Measurements from ENCODE around the gene LRP8. TPM values are rescaled to one million over a fixed set of nuclear protein-coding genes. Genes with fewer than 3 reads are reported as not detected.
A peak's percentile ranks its signal among the peaks of the same experiment; 100 is the strongest.

The LRP8 gene
- total RNA-seq, 4 donors from 2014 or later = 4.5 to 33.8 (median 5.0) TPM

GRCh38 chr1:53254011-53254640 is 73.7 kb downstream of the LRP8 start:
- no peaks in the 10 kb centered on the region for H3K9me3 ChIP-seq

GRCh38 chr1:53250325-53250724 is 77.5 kb downstream of the LRP8 start:
- H3K9me3 ChIP-seq = no peaks in the 10 kb centered on the region
- TF ChIP-seq POLR2A (IDR thresholded peaks at IDR 0.05) = no peak
- TF ChIP-seq CTCF (IDR thresholded peaks at IDR 0.05) = no peak
- no peak overlapping the region for H3K4me3 ChIP-seq
- no peaks in the 10 kb centered on the region for H3K36me3 ChIP-seq
- DNase-seq = no peak
- H3K27ac ChIP-seq = no peak overlapping the region
- H3K4me1 ChIP-seq = no peaks in the 10 kb centered on the region
- no peaks in the 10 kb centered on the region for H3K27me3 ChIP-seq

More at GRCh38 chr1:53254011-53254640, 73.7 kb downstream of the LRP8 start:
- Histone ChIP-seq H3K27me3 (no peaks in the 10 kb centered on the region), H3K36me3 (no peaks in the 10 kb centered on the region), H3K4me1 (no peaks in the 10 kb centered on the region), H3K4me3 (no peak overlapping the region), H3K27ac (peak overlapping the region in 1 of 4 donors; percentile 44)
- DNase-seq = no peak
- TF ChIP-seq POLR2A (IDR thresholded peaks at IDR 0.05) = no peak
- no peak for TF ChIP-seq CTCF (IDR thresholded peaks at IDR 0.05)

- no peaks in the 10 kb centered on the region for H3K36me3 ChIP-seq
- no peaks in the 10 kb centered on the region for H3K27me3 ChIP-seq
- TF ChIP-seq CTCF (IDR thresholded peaks at IDR 0.05) (no peak), POLR2A (IDR thresholded peaks at IDR 0.05) (no peak)
- H3K9me3 ChIP-seq = no peaks in the 10 kb centered on the region
- no peak overlapping the region for H3K4me3 ChIP-seq
- H3K27ac ChIP-seq = no peak overlapping the region
- DNase-seq = no peak
- H3K4me1 ChIP-seq = no peaks in the 10 kb centered on the region
Measured at GRCh38 chr1:53249706-53250105, 78.2 kb downstream of the LRP8 start.

- Histone ChIP-seq H3K36me3 (no peaks in the 10 kb centered on the region), H3K9me3 (no peaks in the 10 kb centered on the region)
- TF ChIP-seq CTCF (IDR thresholded peaks at IDR 0.05) (no peak), POLR2A (IDR thresholded peaks at IDR 0.05) (no peak)
Measured at GRCh38 chr1:53246261-53247134, 81.4 kb downstream of the LRP8 start.

GRCh38 chr1:53244141-53244540 is 83.7 kb downstream of the LRP8 start:
- H3K36me3 ChIP-seq = no peaks in the 10 kb centered on the region
- no peak overlapping the region for H3K27ac ChIP-seq
- H3K9me3 ChIP-seq = no peaks in the 10 kb centered on the region
- DNase-seq = no peak
- no peak overlapping the region for H3K4me3 ChIP-seq
- H3K4me1 ChIP-seq = peaks cover 0 to 2% (median 0%) of the 10 kb centered on the region in 4 donors
- TF ChIP-seq CTCF (IDR thresholded peaks at IDR 0.05) (no peak), POLR2A (IDR thresholded peaks at IDR 0.05) (no peak)
- H3K27me3 ChIP-seq = no peaks in the 10 kb centered on the region

More at GRCh38 chr1:53246261-53247134, 81.4 kb downstream of the LRP8 start:
- H3K4me1 ChIP-seq = no peaks in the 10 kb centered on the region
- H3K4me3 ChIP-seq = no peak overlapping the region
- DNase-seq = no peak
- H3K27me3 ChIP-seq = no peaks in the 10 kb centered on the region
- no peak overlapping the region for H3K27ac ChIP-seq
